Adrenal gland (tissue), 12 donors: ENCODE results near the gene TRAF2. TPM values are rescaled to one million over a fixed set of nuclear protein-coding genes. Genes with fewer than 3 reads are reported as not detected.
A peak's percentile ranks its signal among the peaks of the same experiment; 100 is the strongest.
"Not testable (repeated sequence)": the region's sequence is repeated elsewhere in the genome, so short reads cannot be mapped to it uniquely, and the experiment has no call there.

ENCODE experiments used
- DNase-seq, 7 donors: peaks; one replicate each; pipeline ENCODE4 v3.0.0-alpha.2; 2019 to 2020
- H3K27ac ChIP-seq, 5 donors: fragments of 200-600 bp; sonication (generic) in 4 of 5; 1 replicate in 3 of 5; 2 replicates in 2 of 5; pipeline versions ENCODE4 v1.5.1 to v1.8.0; 2016 to 2020; ENCODE audit warnings: mild to moderate bottlenecking in 1 of 5
- H3K27me3 ChIP-seq: fragments of 200-600 bp; 2 replicates; pipeline ENCODE4 v1.8.0; 2021
- H3K36me3 ChIP-seq, 2 donors: fragments of 200-600 bp; replicated peaks in 1 of 2; 1 replicate in 1 of 2; 2 replicates in 1 of 2; pipeline versions ENCODE4 v1.5.1 to v1.8.0; 2018 to 2022
- H3K4me1 ChIP-seq, 2 donors: fragments of 200-600 bp; replicated peaks in 1 of 2; 1 replicate in 1 of 2; 2 replicates in 1 of 2; pipeline versions ENCODE4 v1.5.1 to v1.8.0; 2018 to 2021
- H3K4me3 ChIP-seq, 4 donors: fragments of 200-600 bp; sonication (generic) in 3 of 4; one replicate each; pipeline ENCODE4 v1.5.1; 2016 to 2018
- H3K9me3 ChIP-seq, 3 donors: fragments of 200-600 bp; sonication (generic) in 1 of 3; replicated peaks in 1 of 3; 1 replicate in 2 of 3; 2 replicates in 1 of 3; pipeline versions ENCODE4 v1.5.1 to v1.8.0; 2016 to 2021
- POLR2A ChIP-seq, 2 donors: fragments of 450-650 bp; IDR thresholded peaks; one replicate each; pipeline ENCODE4 v1.6.1; 2017; ENCODE audit warnings: antibody characterized with exemption in 2 of 2, mild to moderate bottlenecking in 2 of 2, moderate library complexity in 1 of 2
- WGBS, 4 donors: extraction: QIAGEN DNeasy Blood & Tissue Kit in 2 of 4; methylation state at CpG; one replicate each; pipeline versions ENCODE4 v1.1.5 to v1.1.7; 2013 to 2017; 5-methylcytosine and 5-hydroxymethylcytosine counted together
- intact Hi-C, 2 donors: fragments of 100-400 bp; cut with DNase I; formaldehyde crosslinking; loops; one replicate each; pipeline versions ENCODE4 v1.14.1 to v1.15.0; 2022 to 2023
- polyA plus RNA-seq, 3 donors: library from polyadenylated mRNA; stranded (reverse); fragments of 200-250 nt in 2 of 3; fragments of 350-450 nt in 1 of 3; fragmentation: Illumina TruSeq in 1 of 3; extraction: RNeasy Lipid Tissue Mini Kit (QIAGEN cat#74804) in 1 of 3; gene quantifications; one replicate each; pipeline ENCODE4 v1.2.3, GENCODE V29; 2013 to 2014
- total RNA-seq, 9 donors: library from RNA; depleted of rRNA in 4 of 9; stranded (reverse); fragments of >200 nt in 4 of 9; fragments of 120-200 nt in 1 of 9; fragmentation: NEBNext Ultra II Directional in 1 of 9; extraction: Animal tissue kit (Norgen Biotek cat#: 25700) in 1 of 9; gene quantifications; one replicate each; pipeline versions ENCODE4 v1.1.0 to v1.2.4, GENCODE V29; 2013 to 2023
- TF ChIP-seq, protein P1 (sequence below), 6 experiments: fragments of 450-650 bp in 4 of 6; fragments of 200-600 bp in 2 of 6; sonication (generic) in 1 of 6; IDR thresholded peaks; 1 replicate in 5 of 6; 2 replicates in 1 of 6; pipeline versions ENCODE4 v1.5.1 to v1.8.0; 2016 to 2021; ENCODE audit warnings: antibody characterized with exemption in 6 of 6, mild to moderate bottlenecking in 2 of 6, moderate library complexity in 1 of 6
- donor health status: healthy with polysubstance abuse.
- donor health status: Bipolar disorder and iron deficiency.
- donor health status: DM: yes; HTN: yes; CAD: no.
- donor health status: DM: no; HTN: no; CAD: no.
- donor health status: DM: no; HTN: no; CAD: no.
- donor health status: DM: yes; HTN: yes; CAD: no.

The TRAF2 gene
- total and polyA plus RNA-seq, 12 donors = 3.4 to 24.7 (median 10.6) TPM

DNA sequence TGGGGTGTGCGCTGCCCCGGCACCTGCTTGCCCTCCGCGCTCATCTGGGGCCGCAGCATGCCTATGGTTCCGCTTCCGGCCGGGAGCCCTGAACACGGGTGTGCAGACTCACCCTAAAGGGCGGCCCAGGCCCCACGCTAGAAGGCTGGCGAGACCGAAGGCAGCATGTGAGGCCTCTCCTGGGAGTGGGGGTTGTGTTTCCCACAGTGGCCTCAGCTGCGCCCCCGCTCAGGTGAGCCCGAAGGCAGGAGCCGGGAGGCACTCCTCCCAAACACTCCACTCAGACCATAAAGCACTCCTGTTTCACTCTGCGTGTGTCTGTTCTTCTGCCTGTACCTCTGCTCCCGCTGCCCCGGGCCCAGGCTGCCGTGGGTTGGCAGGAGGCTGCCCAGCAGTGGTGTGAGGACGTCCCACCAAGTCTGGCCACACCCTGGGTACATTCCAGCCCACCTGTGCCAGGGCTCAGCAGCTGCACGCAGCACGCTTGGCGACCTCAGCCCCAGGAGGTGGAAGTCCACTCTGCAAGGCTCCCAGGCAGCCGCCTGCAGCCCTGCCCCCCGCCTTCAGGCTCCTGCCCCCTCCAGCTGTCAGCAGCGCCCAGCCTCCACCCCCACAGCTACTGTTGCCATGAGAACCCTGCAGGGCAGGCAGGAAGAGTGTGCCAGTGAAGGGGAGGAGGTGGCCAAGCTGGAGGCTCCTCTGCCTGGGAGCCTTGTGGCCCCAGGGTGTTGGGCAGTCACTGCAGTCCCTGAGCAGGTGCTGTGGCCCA, 45.3 kb upstream of the TRAF2 start:
- TF ChIP-seq, protein P1, sequence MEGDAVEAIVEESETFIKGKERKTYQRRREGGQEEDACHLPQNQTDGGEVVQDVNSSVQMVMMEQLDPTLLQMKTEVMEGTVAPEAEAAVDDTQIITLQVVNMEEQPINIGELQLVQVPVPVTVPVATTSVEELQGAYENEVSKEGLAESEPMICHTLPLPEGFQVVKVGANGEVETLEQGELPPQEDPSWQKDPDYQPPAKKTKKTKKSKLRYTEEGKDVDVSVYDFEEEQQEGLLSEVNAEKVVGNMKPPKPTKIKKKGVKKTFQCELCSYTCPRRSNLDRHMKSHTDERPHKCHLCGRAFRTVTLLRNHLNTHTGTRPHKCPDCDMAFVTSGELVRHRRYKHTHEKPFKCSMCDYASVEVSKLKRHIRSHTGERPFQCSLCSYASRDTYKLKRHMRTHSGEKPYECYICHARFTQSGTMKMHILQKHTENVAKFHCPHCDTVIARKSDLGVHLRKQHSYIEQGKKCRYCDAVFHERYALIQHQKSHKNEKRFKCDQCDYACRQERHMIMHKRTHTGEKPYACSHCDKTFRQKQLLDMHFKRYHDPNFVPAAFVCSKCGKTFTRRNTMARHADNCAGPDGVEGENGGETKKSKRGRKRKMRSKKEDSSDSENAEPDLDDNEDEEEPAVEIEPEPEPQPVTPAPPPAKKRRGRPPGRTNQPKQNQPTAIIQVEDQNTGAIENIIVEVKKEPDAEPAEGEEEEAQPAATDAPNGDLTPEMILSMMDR (IDR thresholded peaks at IDR 0.05) = no peak
- no peak for TF ChIP-seq POLR2A (IDR thresholded peaks at IDR 0.05)
- intact Hi-C loops = loop anchor here (10.0 kb wide), 2 partner anchors 46 to 104 kb away; partner anchors contain the start of genes C8G (in 1 of the 2), CCDC183 (in 1 of the 2), FBXW5 (in 1 of the 2) and TMEM141 (in 1 of the 2)
- no peak overlapping the region for H3K4me3 ChIP-seq
- peaks cover 17 to 35% of the 10 kb centered on the region in 2 donors for H3K4me1 ChIP-seq
- H3K9me3 ChIP-seq = no peaks in the 10 kb centered on the region
- peaks cover 0 to 14% of the 10 kb centered on the region in 2 donors for H3K36me3 ChIP-seq
- DNase-seq = peak; percentile 68 to 89 (median 81)
- peak overlapping the region in 3 of 5 donors; percentile 26 to 88 (median 34) for H3K27ac ChIP-seq
- 59 to 87% (median 69%) methylated on average over 3 to 28 of the region's 28 CpGs for WGBS, 4 donors
- H3K27me3 ChIP-seq = no peaks in the 10 kb centered on the region

DNA sequence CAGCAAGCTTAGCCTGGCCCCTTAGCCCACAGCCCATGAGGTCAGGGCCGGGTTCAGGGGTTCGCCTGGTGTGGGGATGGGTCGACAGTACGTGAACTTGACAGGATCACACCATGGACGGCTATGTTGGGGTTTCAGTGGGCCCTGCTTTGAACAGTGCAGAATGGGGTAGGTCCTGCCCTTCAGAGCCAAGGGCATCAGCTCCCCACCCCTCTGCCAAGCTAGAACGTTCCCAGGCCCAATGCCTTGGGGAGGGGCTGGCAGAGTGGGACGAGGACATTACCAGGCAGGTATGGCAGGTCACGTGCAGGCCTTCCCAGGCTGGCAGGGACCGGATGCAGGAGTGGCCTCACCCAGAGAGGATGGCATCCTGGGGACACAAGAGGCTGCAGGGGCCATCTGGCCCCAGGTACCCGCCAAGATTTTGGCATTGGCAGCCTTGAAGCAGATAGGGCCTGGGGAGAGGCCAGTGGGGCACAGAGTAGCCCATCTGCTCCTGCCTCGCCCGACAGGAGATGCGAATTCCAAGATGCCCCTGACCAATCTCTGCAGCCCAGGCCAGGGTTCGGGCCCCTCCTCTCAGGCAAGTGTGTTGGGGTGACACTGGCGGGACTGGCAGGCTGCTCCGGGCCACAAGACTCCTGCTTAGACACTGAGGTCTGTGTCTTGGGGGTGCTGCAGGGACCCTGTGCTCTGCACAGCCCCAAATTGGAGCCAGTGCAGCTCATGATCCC, 44.5 kb upstream of the TRAF2 start:
- H3K4me3 ChIP-seq = peak overlapping the region in 1 of 4 donors; percentile 55
- 23 to 26% (median 24%) methylated on average over 9 to 16 of the region's 16 CpGs; no CpG with 5 or more reads in 1 of the 4 donors for WGBS, 4 donors

DNA sequence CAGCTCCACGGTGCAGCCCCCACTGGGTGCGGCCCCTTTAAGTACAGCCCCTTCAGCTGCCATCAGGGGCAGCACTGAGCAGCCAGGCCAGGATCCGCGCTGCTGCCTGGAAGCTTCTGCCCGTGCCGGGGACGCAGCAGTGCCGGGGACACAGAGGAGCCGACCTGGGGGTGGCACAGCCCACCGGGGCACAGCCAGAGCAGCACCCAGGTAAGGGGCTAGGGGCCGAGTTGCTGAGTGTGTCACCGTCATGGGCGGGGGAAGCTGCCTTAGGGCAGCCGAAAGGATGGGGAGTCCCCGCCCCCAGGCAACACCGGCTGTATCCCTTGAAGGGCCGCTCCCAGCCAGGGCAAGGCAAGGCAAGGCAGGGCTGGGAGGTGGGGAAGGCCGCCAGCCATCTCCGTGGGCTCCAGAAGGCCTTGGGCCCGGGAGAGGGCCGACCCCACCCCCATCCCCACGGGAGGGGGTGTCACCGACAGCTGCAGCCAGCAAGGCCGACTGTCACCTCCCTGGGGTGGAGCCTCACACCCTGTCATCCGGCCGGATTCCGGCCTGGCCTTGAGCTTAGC, 43.9 kb upstream of the TRAF2 start, which contains the start of gene AJM1:
Gene AJM1, plus strand, starts transcription at position 99 of the 569 bp plus-strand sequence. CDS start 1,937 bp downstream, outside the sequence.
- intact Hi-C loops = loop anchor here (10.0 kb wide), 2 partner anchors 48 to 102 kb away; partner anchors contain the start of genes C8G (in 1 of the 2), CCDC183 (in 1 of the 2), FBXW5 (in 1 of the 2) and TMEM141 (in 1 of the 2)
- Histone ChIP-seq H3K27ac (peak within 1 kb of the TSS in 4 of 5 donors; percentile 7 to 88 (median 62)), H3K4me1 (peaks cover 17 to 35% of the 10 kb centered on the region in 2 donors), H3K4me3 (peak within 1 kb of the TSS in 1 of 4 donors; percentile 55), H3K36me3 (peaks cover 0 to 14% of the 10 kb centered on the region in 2 donors)
- WGBS, 4 donors = 0% methylated on average over 4 to 25 of the region's 27 CpGs
- not testable (repeated sequence) for H3K27me3 ChIP-seq, H3K9me3 ChIP-seq
- DNase-seq = peak; percentile 75 to 89 (median 81)
- TF ChIP-seq, protein P1 (IDR thresholded peaks at IDR 0.05) = peak; percentile 73 to 93 (median 86)

More for the DNA sequence above, 44.5 kb upstream of the TRAF2 start:
- not testable (repeated sequence) for H3K9me3 ChIP-seq, H3K27me3 ChIP-seq
- H3K36me3 ChIP-seq = peaks cover 0 to 14% of the 10 kb centered on the region in 2 donors
- intact Hi-C loops = loop anchor here (10.0 kb wide), 2 partner anchors 47 to 103 kb away; partner anchors contain the start of genes C8G (in 1 of the 2), CCDC183 (in 1 of the 2), FBXW5 (in 1 of the 2) and TMEM141 (in 1 of the 2)
- H3K4me1 ChIP-seq = peaks cover 17 to 35% of the 10 kb centered on the region in 2 donors
- peak in 2 of 7 donors; percentile 25 to 40 for DNase-seq
- H3K27ac ChIP-seq = peak overlapping the region in 3 of 5 donors; percentile 43 to 88 (median 81)

DNA sequence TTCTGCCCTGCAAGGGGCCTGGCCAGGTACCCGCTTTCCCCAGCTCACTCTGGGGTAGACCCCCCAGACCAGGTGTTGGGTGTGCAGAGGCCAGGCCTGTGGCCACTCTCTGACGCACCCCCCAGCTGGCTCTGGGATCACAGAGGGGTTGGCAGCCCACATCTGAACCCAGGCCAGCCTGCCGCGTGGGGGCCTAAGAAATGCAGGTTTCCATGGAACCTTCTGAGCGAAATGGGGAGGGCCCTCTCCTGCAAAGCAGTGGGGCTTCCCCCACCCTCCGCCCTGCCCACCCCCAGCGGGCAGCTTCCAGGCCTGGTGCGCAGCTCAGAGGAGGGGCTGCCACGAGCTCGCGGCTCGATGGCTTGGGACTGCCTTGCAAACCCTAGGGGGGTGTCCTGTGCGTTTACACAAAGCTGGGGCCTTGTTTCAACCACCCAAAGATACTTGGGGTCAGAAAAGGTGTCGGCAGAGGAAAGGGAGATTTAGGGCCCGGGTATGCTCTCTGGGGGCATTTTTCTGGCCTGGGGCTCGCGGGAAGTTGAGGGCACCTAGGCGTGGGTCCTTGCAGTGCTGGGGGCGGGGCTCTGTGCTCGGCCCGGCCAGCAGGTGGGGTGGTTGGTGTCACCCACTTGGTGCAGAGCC, 43.0 kb upstream of the TRAF2 start:
- intact Hi-C loops = loop anchor here (10.0 kb wide), 2 partner anchors 48 to 102 kb away; partner anchors contain the start of genes C8G (in 1 of the 2), CCDC183 (in 1 of the 2), FBXW5 (in 1 of the 2) and TMEM141 (in 1 of the 2)
- DNase-seq = peak in 2 of 7 donors; percentile 41 to 45
- not testable (repeated sequence) for H3K27me3 ChIP-seq, H3K9me3 ChIP-seq
- WGBS, 4 donors = 1 to 14% (median 9%) methylated on average over 6 to 21 of the region's 21 CpGs
- Histone ChIP-seq H3K36me3 (peaks cover 0 to 14% of the 10 kb centered on the region in 2 donors), H3K27ac (peak overlapping the region in 2 of 5 donors; percentile 81 to 88), H3K4me3 (peak overlapping the region in 1 of 4 donors; percentile 55), H3K4me1 (peaks cover 17 to 35% of the 10 kb centered on the region in 2 donors)
